Smooth muscle cell (in vitro differentiated cells): ENCODE results near the gene DRAXIN. TPM values are rescaled to one million over a fixed set of nuclear protein-coding genes. Genes with fewer than 3 reads are reported as not detected.

Experiments used
- DNase-seq: peaks from one replicate; lab custom pipeline; 2025; ENCODE audit not compliant: unreplicated experiment; lab: John Stamatoyannopoulos, UW
- H2AFZ ChIP-seq: fragments of 200-600 bp; sonication (generic); 2 replicates; pipeline ENCODE4 v1.6.0; 2016; ENCODE audit warnings: antibody characterized with exemption, low read depth, mild to moderate bottlenecking
- H3F3A ChIP-seq: fragments of 200-600 bp; sonication (generic); 2 replicates; pipeline ENCODE4 v1.6.0; 2017; ENCODE audit warnings: antibody characterized with exemption, low read depth
- H3K27ac ChIP-seq: fragments of 200-600 bp; sonication (generic); 2 replicates; pipeline ENCODE4 v1.5.1; 2016; ENCODE audit warnings: low read depth, mild to moderate bottlenecking
- H3K27me3 ChIP-seq: fragments of 200-600 bp; sonication (generic); 2 replicates; pipeline ENCODE4 v1.6.1; 2016; ENCODE audit warnings: low read depth, mild to moderate bottlenecking
- H3K36me3 ChIP-seq: fragments of 200-600 bp; sonication (generic); 2 replicates; pipeline ENCODE4 v1.5.1; 2016; ENCODE audit warnings: low read depth
- H3K4me1 ChIP-seq: fragments of 200-600 bp; sonication (generic); 2 replicates; pipeline ENCODE4 v1.5.1; 2016; ENCODE audit warnings: low read depth
- H3K4me2 ChIP-seq: fragments of 200-600 bp; sonication (generic); 2 replicates; pipeline ENCODE4 v1.6.0; 2016; ENCODE audit warnings: mild to moderate bottlenecking
- H3K4me3 ChIP-seq: fragments of 200-600 bp; sonication (generic); 2 replicates; pipeline ENCODE4 v1.5.1; 2016; ENCODE audit warnings: mild to moderate bottlenecking
- H3K79me2 ChIP-seq: fragments of 200-600 bp; sonication (generic); 2 replicates; pipeline ENCODE4 v1.6.0; 2016; ENCODE audit warnings: low read depth, mild to moderate bottlenecking
- H3K9ac ChIP-seq: fragments of 200-600 bp; sonication (generic); 2 replicates; pipeline ENCODE4 v1.6.0; 2016; ENCODE audit warnings: low read depth
- H3K9me3 ChIP-seq: fragments of 200-600 bp; sonication (generic); replicated peaks from 2 replicates; pipeline ENCODE4 v1.5.1; 2016; ENCODE audit warnings: low read depth
- H4K20me1 ChIP-seq: fragments of 200-600 bp; sonication (generic); 2 replicates; pipeline ENCODE4 v1.6.0; 2016; ENCODE audit warnings: low read depth
- WGBS: methylation state at CpG from one replicate; pipeline ENCODE4 v1.1.7; 2016; ENCODE audit warnings: low lambda C conversion rate; 5-methylcytosine and 5-hydroxymethylcytosine counted together
- polyA plus RNA-seq: library from polyadenylated mRNA; unstranded; fragments of >200 nt; fragmentation: Nextera tagmentation; extraction: Ambion mirVana; gene quantifications from 2 replicates; pipeline ENCODE4 v1.2.1, GENCODE V29; 2016
- total RNA-seq: library from RNA; depleted of rRNA; stranded (reverse); fragments of >200 nt; gene quantifications from 2 replicates; pipeline ENCODE4 v1.2.3, GENCODE V29; 2014
- TF ChIP-seq, protein P1 (sequence below): fragments of 200-600 bp; sonication (generic); IDR thresholded peaks from 2 replicates; pipeline ENCODE4 v1.5.1; 2017; ENCODE audit warnings: borderline replicate concordance, mild to moderate bottlenecking, antibody characterized with exemption; ENCODE audit not compliant: insufficient read depth, poor library complexity, severe bottlenecking

The DRAXIN gene
- total and polyA plus RNA-seq, 2 experiments from 2014 or later = 0.09 to 0.15 TPM

DNA sequence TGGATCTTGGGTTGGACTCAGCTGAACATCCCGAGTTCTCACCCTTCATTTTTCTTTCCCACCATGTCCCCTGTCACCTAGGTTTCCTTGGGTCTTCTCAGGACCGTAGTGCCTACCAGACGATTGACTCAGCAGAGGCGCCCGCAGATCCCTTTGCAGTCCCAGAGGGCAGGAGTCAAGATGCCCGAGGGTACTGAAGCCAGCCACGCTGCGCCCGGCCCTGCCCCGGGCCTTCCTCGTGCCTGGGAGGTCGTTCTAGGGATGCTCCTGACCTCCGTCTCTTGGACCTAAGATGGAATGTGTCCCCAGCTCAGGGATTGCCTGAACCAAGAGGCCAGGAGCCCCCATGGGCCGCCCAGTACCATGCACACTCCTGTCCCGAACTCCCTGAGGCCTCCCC, 58.5 kb downstream of the DRAXIN start:
- H3K27ac ChIP-seq = no peak overlapping the region
- DNase-seq = no peak
- H3K4me3 ChIP-seq = no peak overlapping the region
- H3K4me2 ChIP-seq = no peak overlapping the region
- H3K27me3 ChIP-seq = no peaks in the 10 kb centered on the region
- no peaks in the 10 kb centered on the region for H3F3A ChIP-seq
- H3K9ac ChIP-seq = no peak overlapping the region
- H3K36me3 ChIP-seq = no peaks in the 10 kb centered on the region
- H2AFZ ChIP-seq = no peak overlapping the region
- no peaks in the 10 kb centered on the region for H3K9me3 ChIP-seq
- TF ChIP-seq, protein P1, sequence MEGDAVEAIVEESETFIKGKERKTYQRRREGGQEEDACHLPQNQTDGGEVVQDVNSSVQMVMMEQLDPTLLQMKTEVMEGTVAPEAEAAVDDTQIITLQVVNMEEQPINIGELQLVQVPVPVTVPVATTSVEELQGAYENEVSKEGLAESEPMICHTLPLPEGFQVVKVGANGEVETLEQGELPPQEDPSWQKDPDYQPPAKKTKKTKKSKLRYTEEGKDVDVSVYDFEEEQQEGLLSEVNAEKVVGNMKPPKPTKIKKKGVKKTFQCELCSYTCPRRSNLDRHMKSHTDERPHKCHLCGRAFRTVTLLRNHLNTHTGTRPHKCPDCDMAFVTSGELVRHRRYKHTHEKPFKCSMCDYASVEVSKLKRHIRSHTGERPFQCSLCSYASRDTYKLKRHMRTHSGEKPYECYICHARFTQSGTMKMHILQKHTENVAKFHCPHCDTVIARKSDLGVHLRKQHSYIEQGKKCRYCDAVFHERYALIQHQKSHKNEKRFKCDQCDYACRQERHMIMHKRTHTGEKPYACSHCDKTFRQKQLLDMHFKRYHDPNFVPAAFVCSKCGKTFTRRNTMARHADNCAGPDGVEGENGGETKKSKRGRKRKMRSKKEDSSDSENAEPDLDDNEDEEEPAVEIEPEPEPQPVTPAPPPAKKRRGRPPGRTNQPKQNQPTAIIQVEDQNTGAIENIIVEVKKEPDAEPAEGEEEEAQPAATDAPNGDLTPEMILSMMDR = no peak
- 98% methylated on average over 15 of the region's 15 CpGs for WGBS
- peaks cover 5% of the 10 kb centered on the region for H4K20me1 ChIP-seq
- H3K79me2 ChIP-seq = no peaks in the 10 kb centered on the region
- no peaks in the 10 kb centered on the region for H3K4me1 ChIP-seq

DNA sequence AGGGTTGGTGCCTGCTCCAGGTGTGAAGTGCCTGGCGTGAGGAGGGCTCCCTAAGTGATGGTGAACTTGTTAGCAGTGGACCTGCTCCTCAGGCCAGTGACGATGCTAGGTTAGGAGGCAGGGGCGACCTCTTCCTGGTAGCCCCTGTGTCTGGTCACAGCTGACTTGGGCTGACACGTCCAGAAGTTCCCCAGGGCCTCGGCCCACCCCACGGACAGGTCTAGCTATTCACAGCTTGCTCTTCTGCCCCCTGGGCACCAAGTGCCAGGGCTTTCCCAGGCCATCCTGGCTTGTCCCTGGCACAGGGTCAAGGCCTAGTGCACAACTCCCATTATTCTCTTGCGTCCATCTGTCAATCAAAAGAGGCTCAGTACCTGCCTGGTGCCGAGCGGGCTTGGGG, 59.6 kb downstream of the DRAXIN start:
- Histone ChIP-seq H3K36me3 (no peaks in the 10 kb centered on the region), H3K4me1 (no peaks in the 10 kb centered on the region), H3K9ac (no peak overlapping the region), H3K4me3 (no peak overlapping the region), H3K27me3 (no peaks in the 10 kb centered on the region), H2AFZ (no peak overlapping the region), H3F3A (no peaks in the 10 kb centered on the region), H3K4me2 (no peak overlapping the region), H3K27ac (no peak overlapping the region), H3K9me3 (no peaks in the 10 kb centered on the region), H4K20me1 (no peaks in the 10 kb centered on the region), H3K79me2 (no peaks in the 10 kb centered on the region)
- WGBS = 94% methylated on average over 9 of the region's 9 CpGs
- TF ChIP-seq, protein P1 = no peak
- no peak for DNase-seq

DNA sequence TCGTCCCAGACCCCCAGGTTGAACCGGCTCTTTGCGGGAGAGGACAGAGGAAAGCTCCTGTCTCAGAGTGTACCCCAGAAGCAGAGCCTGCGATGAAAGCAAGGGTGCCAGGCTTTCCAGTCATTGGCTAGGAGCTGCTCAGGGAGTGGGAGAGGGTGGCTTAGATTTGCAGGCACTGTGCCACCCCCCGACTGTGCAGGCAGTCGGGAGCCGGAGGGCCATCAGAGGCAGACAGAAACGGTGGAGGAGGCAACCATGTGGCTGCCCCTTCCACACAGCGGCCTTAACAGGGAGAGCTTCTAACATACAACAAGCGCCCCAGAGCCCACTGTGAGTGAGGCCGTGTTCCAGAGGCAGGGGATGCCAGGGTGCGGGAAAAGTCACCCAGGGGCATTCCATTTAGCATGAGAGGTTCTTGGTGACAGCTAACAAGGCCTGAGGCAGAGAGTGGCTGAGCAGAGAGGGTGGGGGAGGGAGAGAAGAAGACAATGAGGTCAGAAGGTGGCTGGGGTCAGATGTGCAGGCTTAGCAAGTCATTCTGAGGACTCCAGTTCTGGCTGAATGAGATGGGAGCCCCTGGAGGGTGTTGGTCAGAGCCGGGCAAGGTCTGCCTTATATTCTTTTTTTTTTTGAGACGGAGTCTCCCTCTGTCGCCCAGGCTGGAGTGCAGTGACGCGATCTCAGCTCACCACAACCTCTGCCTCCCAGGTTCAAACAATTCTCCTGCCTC, 61.0 kb downstream of the DRAXIN start:
- Histone ChIP-seq H3F3A (no peaks in the 10 kb centered on the region), H3K4me1 (no peaks in the 10 kb centered on the region), H3K9ac (no peak overlapping the region), H3K79me2 (no peaks in the 10 kb centered on the region), H3K4me2 (no peak overlapping the region), H3K9me3 (no peaks in the 10 kb centered on the region), H4K20me1 (no peaks in the 10 kb centered on the region), H3K36me3 (no peaks in the 10 kb centered on the region), H3K27me3 (no peaks in the 10 kb centered on the region), H3K4me3 (no peak overlapping the region), H2AFZ (no peak overlapping the region), H3K27ac (no peak overlapping the region)
- no peak for DNase-seq
- WGBS = 78% methylated on average over 17 of the region's 17 CpGs
- TF ChIP-seq, protein P1 = no peak
